Brain pericyte (primary cell): ENCODE data around the gene TYMP.
"Not testable (repeated sequence)": the region's sequence is repeated elsewhere in the genome, so short reads cannot be mapped to it uniquely, and the experiment has no call there.

ENCODE experiments used
- DNase-seq: peaks from one replicate; pipeline ENCODE4 v3.0.0-alpha.2; 2012; ENCODE audit warnings: low read depth, low spot score

Gene TYMP

GRCh38 chr22:50525104-50525857 lies 4.5 kb downstream of the TYMP start, which contains the start of gene SCO2:
SCO2 (minus strand) TSS chr22:50525598; CDS start chr22:50524411, 1,187 bp downstream.
- peak; percentile 89 for DNase-seq

- DNase-seq = no peak
Observed at GRCh38 chr22:50524676-50525103, 5.1 kb downstream of the TYMP start.

- DNase-seq = no peak
Observed at GRCh38 chr22:50523806-50524675, 5.8 kb downstream of the TYMP start.

GRCh38 chr22:50523458-50523805 lies 6.4 kb downstream of the TYMP start:
- DNase-seq = no peak

- DNase-seq = no peak
Observed at GRCh38 chr22:50522806-50523438, 6.9 kb downstream of the TYMP start.

- DNase-seq = no peak
Observed at GRCh38 chr22:50522208-50522805, 7.5 kb downstream of the TYMP start.

GRCh38 chr22:50521710-50522109 lies 8.1 kb downstream of the TYMP start:
- DNase-seq = no peak

- DNase-seq = no peak
Observed at GRCh38 chr22:50520826-50521453, 8.9 kb downstream of the TYMP start.

- not testable (repeated sequence) for DNase-seq
Observed at GRCh38 chr22:50520184-50520583, 9.6 kb downstream of the TYMP start.

- DNase-seq = no peak
Observed at GRCh38 chr22:50519151-50519550, 10.7 kb downstream of the TYMP start.

GRCh38 chr22:50518606-50519005 lies 11.2 kb downstream of the TYMP start:
- DNase-seq = no peak

- no peak for DNase-seq
Observed at GRCh38 chr22:50517495-50518260, 12.1 kb downstream of the TYMP start.

GRCh38 chr22:50516891-50517290 lies 12.9 kb downstream of the TYMP start:
- no peak for DNase-seq

- DNase-seq = no peak
Observed at GRCh38 chr22:50516068-50516467, 13.7 kb downstream of the TYMP start.

- DNase-seq = no peak
Observed at GRCh38 chr22:50513175-50513574, 16.6 kb downstream of the TYMP start.

- DNase-seq = no peak
Observed at GRCh38 chr22:50508897-50509296, 20.9 kb downstream of the TYMP start.

- peak; percentile 85 for DNase-seq
Observed at GRCh38 chr22:50507991-50508884, 21.6 kb downstream of the TYMP start, which contains the start of gene NCAPH2. NCAPH2 (plus strand) TSS chr22:50508224; CDS start chr22:50508338, 114 bp downstream.

- DNase-seq = no peak
Observed at GRCh38 chr22:50507421-50507990, 22.3 kb downstream of the TYMP start, which contains the start of gene LMF2. LMF2 (minus strand) TSS chr22:50507702; CDS start chr22:50507675, 27 bp downstream.
